SK-N-SH (cell line): Measurements from ENCODE around the gene TBXAS1. TPM values are rescaled to one million over a fixed set of nuclear protein-coding genes. Genes with fewer than 3 reads are reported as not detected.

ENCODE experiments used
- CTCF ChIA-PET: fragments of 300-600, 350-600 bp; formaldehyde crosslinking; extraction: SDS; loops from one replicate; lab custom pipeline; 2021; lab: Yijun Ruan, JAX
- POLR2A ChIA-PET: fragments of 350-600 bp; sonication (Branson Sonifier 250); formaldehyde crosslinking; extraction: SDS; loops from one replicate; lab custom pipeline; 2020; ENCODE audit warnings: antibody characterized with exemption, inconsistent platforms; lab: Yijun Ruan, JAX
- DNase-seq: peaks from one replicate; pipeline ENCODE4 v3.0.0; 2012
- H2AFZ ChIP-seq: fragments of 200-600 bp; sonication (generic); 2 replicates; pipeline ENCODE4 v1.8.1; 2016; ENCODE audit warnings: antibody characterized with exemption, mild to moderate bottlenecking, low read depth
- H3F3A ChIP-seq: fragments of 200-600 bp; sonication (generic); replicated peaks from 2 replicates; pipeline ENCODE3; 2016; ENCODE audit warnings: antibody characterized with exemption, mild to moderate bottlenecking; ENCODE audit not compliant: insufficient read depth
- H3K27ac ChIP-seq, 2 experiments: fragments of 200-500 bp in 1 of 2; fragments of 200-600 bp in 1 of 2; sonication (Bioruptor generic) in 1 of 2; sonication (generic), shearing (Covaris generic) in 1 of 2; 2 replicates each; pipeline versions ENCODE4 v1.5.1 to v1.6.1; 2014 to 2016; ENCODE audit warnings: low read depth in 2 of 2, inconsistent platforms in 1 of 2, low read length in 1 of 2, mild to moderate bottlenecking in 1 of 2, mixed read lengths in 1 of 2
- H3K27me3 ChIP-seq: fragments of 200-600 bp; sonication (generic), shearing (Covaris generic); 2 replicates; pipeline ENCODE4 v1.6.1; 2016; ENCODE audit warnings: mixed run types; ENCODE audit not compliant: insufficient read depth
- H3K36me3 ChIP-seq, 2 experiments: fragments of 200-500 bp in 1 of 2; fragments of 200-600 bp in 1 of 2; sonication (Bioruptor generic) in 1 of 2; sonication (generic) in 1 of 2; replicated peaks in 1 of 2; 2 replicates each; pipeline versions ENCODE3 to v1.5.1; 2014 to 2016; ENCODE audit warnings: low read length in 1 of 2, mild to moderate bottlenecking in 1 of 2; ENCODE audit not compliant: insufficient read depth in 2 of 2, control insufficient read depth in 1 of 2
- H3K4me1 ChIP-seq, 2 experiments: fragments of 200-500 bp in 1 of 2; fragments of 200-600 bp in 1 of 2; sonication (Bioruptor generic) in 1 of 2; sonication (generic), shearing (Covaris generic) in 1 of 2; 2 replicates each; pipeline versions ENCODE4 v1.5.1 to v1.6.1; 2014 to 2016; ENCODE audit warnings: low read depth in 1 of 2, low read length in 1 of 2, mixed run types in 1 of 2; ENCODE audit not compliant: insufficient read depth in 2 of 2, control insufficient read depth in 1 of 2
- H3K4me2 ChIP-seq: fragments of 200-600 bp; sonication (generic), shearing (Covaris generic); 2 replicates; pipeline ENCODE4 v1.6.1; 2017; ENCODE audit warnings: mixed run types
- H3K4me3 ChIP-seq, 2 experiments: fragments of 200-500 bp in 1 of 2; fragments of 200-600 bp in 1 of 2; sonication (Bioruptor generic) in 1 of 2; sonication (generic), shearing (Covaris generic) in 1 of 2; 2 replicates each; pipeline versions ENCODE4 v1.5.1 to v1.8.1; 2014 to 2016; ENCODE audit warnings: low read depth in 2 of 2, inconsistent platforms in 1 of 2, low read length in 1 of 2, mild to moderate bottlenecking in 1 of 2, mixed read lengths in 1 of 2, moderate library complexity in 1 of 2
- H3K79me2 ChIP-seq: fragments of 200-600 bp; sonication (generic); 2 replicates; pipeline ENCODE4 v1.8.1; 2017; ENCODE audit warnings: mild to moderate bottlenecking; ENCODE audit not compliant: insufficient read depth
- H3K9ac ChIP-seq: fragments of 200-600 bp; sonication (generic); 2 replicates; pipeline ENCODE4 v1.6.1; 2017; ENCODE audit warnings: mixed run types
- H3K9me2 ChIP-seq: fragments of 200-600 bp; sonication (generic); 2 replicates; pipeline ENCODE4 v1.6.1; 2017; ENCODE audit warnings: mixed run types
- H3K9me3 ChIP-seq: fragments of 200-600 bp; sonication (generic); 2 replicates; pipeline ENCODE4 v1.6.1; 2017; ENCODE audit warnings: mixed run types, mild to moderate bottlenecking, moderate library complexity
- H4K20me1 ChIP-seq: fragments of 200-600 bp; sonication (generic); 2 replicates; pipeline ENCODE4 v1.6.1; 2017; ENCODE audit warnings: mild to moderate bottlenecking, mixed run types; ENCODE audit not compliant: insufficient read depth
- CTCF ChIP-seq: fragments of 200-600 bp; sonication (generic); IDR thresholded peaks from 2 replicates; pipeline ENCODE4 v1.6.1; 2017; ENCODE audit warnings: antibody characterized with exemption, mild to moderate bottlenecking, moderate library complexity
- ELF1 ChIP-seq: IDR thresholded peaks from 2 replicates; pipeline ENCODE4 v1.4.0; 2012
- JUND ChIP-seq: IDR thresholded peaks from 2 replicates; pipeline ENCODE4 v1.4.0; 2012
- MXI1 ChIP-seq: IDR thresholded peaks from 2 replicates; pipeline ENCODE4 v1.6.1; 2012; ENCODE audit warnings: mild to moderate bottlenecking, low read depth, low read length, improper control_type of control experiment
- NFIC ChIP-seq: IDR thresholded peaks from 2 replicates; pipeline ENCODE4 v1.4.0; 2012; ENCODE audit warnings: borderline replicate concordance
- RAD21 ChIP-seq: IDR thresholded peaks from 2 replicates; pipeline ENCODE4 v1.6.1; 2012; ENCODE audit warnings: mild to moderate bottlenecking, low read length
- RXRA ChIP-seq: IDR thresholded peaks from 2 replicates; pipeline ENCODE4 v1.4.0; 2012; ENCODE audit warnings: low read depth, mild to moderate bottlenecking, borderline replicate concordance
- SMC3 ChIP-seq: IDR thresholded peaks from 2 replicates; pipeline ENCODE4 v1.6.1; 2012; ENCODE audit warnings: low read depth, low read length, improper control_type of control experiment
- TAF1 ChIP-seq: IDR thresholded peaks from 2 replicates; pipeline ENCODE4 v1.6.1; 2012; ENCODE audit warnings: low read depth, mild to moderate bottlenecking, low read length, moderate library complexity, borderline replicate concordance
- TEAD4 ChIP-seq: IDR thresholded peaks from 2 replicates; pipeline ENCODE4 v1.4.0; 2012; ENCODE audit warnings: mild to moderate bottlenecking, borderline replicate concordance; ENCODE audit not compliant: insufficient read depth
- USF1 ChIP-seq: IDR thresholded peaks from 2 replicates; pipeline ENCODE4 v1.4.0; 2012; ENCODE audit warnings: low read depth, borderline replicate concordance
- YY1 ChIP-seq: IDR thresholded peaks from 2 replicates; pipeline ENCODE4 v1.4.0; 2012; ENCODE audit warnings: low read depth, mild to moderate bottlenecking
- ZBTB33 ChIP-seq: IDR thresholded peaks from 2 replicates; pipeline ENCODE4 v1.4.0; 2012; ENCODE audit warnings: low read depth, borderline replicate concordance
- WGBS: methylation state at CpG from one replicate; pipeline ENCODE4 v1.1.6; 2017; ENCODE audit warnings: low lambda C conversion rate; 5-methylcytosine and 5-hydroxymethylcytosine counted together
- polyA plus RNA-seq, 3 experiments: library from polyadenylated mRNA; depleted of rRNA; stranded (reverse); fragments of >200 nt; gene quantifications; 2 replicates each; pipeline ENCODE4 v1.2.3, GENCODE V29; 2012
- TF ChIP-seq, protein P1 (sequence below): IDR thresholded peaks from 2 replicates; pipeline ENCODE4 v1.4.0; 2012; ENCODE audit warnings: low read depth

The TBXAS1 gene
- polyA plus RNA-seq, 1 of the 3 experiments (the other 2 are of a cell fraction), result 4.4 TPM

- TF ChIP-seq ZBTB33 (peak; percentile 75), TEAD4 (peak; percentile 85), RXRA (peak; percentile 92; the same call in 1 of the 2 replicates), YY1 (no peak), JUND (peak; percentile 100), SMC3 (no peak), RAD21 (no peak), CTCF (no peak), NFIC (peak; percentile 100), TAF1 (no peak; the same call in 1 of the 2 replicates)
- TF ChIP-seq, protein P1, sequence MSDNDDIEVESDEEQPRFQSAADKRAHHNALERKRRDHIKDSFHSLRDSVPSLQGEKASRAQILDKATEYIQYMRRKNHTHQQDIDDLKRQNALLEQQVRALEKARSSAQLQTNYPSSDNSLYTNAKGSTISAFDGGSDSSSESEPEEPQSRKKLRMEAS, result peak; percentile 80; the same call in 1 of the 2 replicates
These were observed 87.0 kb downstream of the TBXAS1 start (continued) for GRCh38 chr7:139915864-139916716.

DNA sequence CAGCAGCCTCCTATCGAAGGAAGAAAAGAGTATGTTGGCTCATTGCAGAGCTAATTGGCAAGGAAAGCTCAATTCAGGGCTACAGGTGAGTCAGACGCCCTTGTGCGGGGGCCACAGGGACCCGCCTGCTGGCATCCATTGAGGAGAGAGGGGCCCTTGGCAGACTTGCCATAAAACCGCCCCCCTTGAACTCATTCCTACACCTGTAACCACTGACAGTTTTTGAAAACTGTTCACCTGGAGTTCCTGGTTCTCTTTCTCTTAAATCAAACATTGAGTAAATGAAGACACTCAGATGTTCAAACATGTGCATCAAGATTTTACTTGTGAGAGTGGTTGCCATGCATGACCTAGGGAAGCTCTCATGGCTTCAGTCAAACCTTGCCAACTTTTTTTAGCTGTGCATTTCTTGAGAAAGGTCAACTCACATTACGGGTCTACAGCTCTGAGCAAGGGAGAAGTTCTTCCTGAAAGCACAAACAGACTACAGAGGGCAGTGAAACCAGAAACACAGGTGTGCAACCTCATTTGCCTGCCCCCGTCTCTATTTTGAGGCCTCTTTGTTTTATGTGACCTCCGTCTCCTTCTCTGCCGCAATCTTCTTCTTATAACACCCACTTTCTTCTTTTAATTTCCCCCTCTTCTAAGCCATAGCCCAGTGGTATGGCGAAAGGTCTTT, 87.8 kb downstream of the TBXAS1 start:
- Histone ChIP-seq H3K9me2 (no peaks in the 10 kb centered on the region), H3F3A (peaks cover 20% of the 10 kb centered on the region), H3K4me3 (no peak overlapping the region), H3K36me3 (no peaks in the 10 kb centered on the region), H3K79me2 (no peaks in the 10 kb centered on the region), H3K9ac (no peak overlapping the region), H3K9me3 (no peaks in the 10 kb centered on the region), H3K27me3 (no peaks in the 10 kb centered on the region), H3K27ac (peak overlapping the region in 1 of 2 experiments; percentile 77; a peak in 1 of 4 replicates), H3K4me1 (peaks cover 3 to 31% of the 10 kb centered on the region in 2 experiments; a peak in 3 of 4 replicates), H3K4me2 (peak overlapping the region; percentile 44), H4K20me1 (no peaks in the 10 kb centered on the region), H2AFZ (no peak overlapping the region)
- no peak for DNase-seq
- CTCF ChIA-PET, result interaction anchor here (0.6 to 1.9 kb wide), 3 partner anchors 12 to 271 kb away, joined by 3 to 5 read pairs (median 3); no protein-coding TSS in a partner anchor
- WGBS, result 48% methylated on average over 10 of the region's 10 CpGs
- TF ChIP-seq MXI1 (no peak), ELF1 (0 out of 2 replicates have a peak, but pooled peaks have one; percentile 7), RXRA (0 out of 2 replicates have a peak, but pooled peaks have one; percentile 8), USF1 (0 out of 2 replicates have a peak, but pooled peaks have one; percentile 19)
- POLR2A ChIA-PET, result no interaction called here
